ENCODE data around the gene CUL4A. TPM values are rescaled to one million over a fixed set of nuclear protein-coding genes. Genes with fewer than 3 reads are reported as not detected.

Gene CUL4A
- total RNA-seq, 2 experiments from 2014 or later, result 54.6 to 56.6 TPM

- CTCF ChIA-PET, result no interaction called here
- peaks cover 4% of the 10 kb centered on the region for H3K9me3 Mint-ChIP-seq
- peaks cover 0 to 10% of the 10 kb centered on the region in 2 experiments for H3K9me3 ChIP-seq (ENCODE audit: control insufficient read depth in 1 of 2, insufficient read depth in 1 of 2, low read length in 2 of 2)
- H3K4me1 ChIP-seq (ENCODE audit: insufficient read depth, low read length), result peaks cover 30% of the 10 kb centered on the region
- H3K36me3 Mint-ChIP-seq (ENCODE audit: low read depth), result peaks cover 29% of the 10 kb centered on the region
- H3K27me3 ChIP-seq (ENCODE audit: control insufficient read depth in 1 of 2, insufficient read depth in 2 of 2, low read length in 2 of 2), result no peaks in the 10 kb centered on the region
- intact Hi-C loops (cut with DNase I, micrococcal nuclease), result no loop called here
- no peak for TF ChIP-seq CTCF (IDR thresholded peaks at IDR 0.05)
- no peak for DNase-seq
- H3K27ac Mint-ChIP-seq, result no peak overlapping the region
- H3K27ac ChIP-seq (ENCODE audit: low read depth in 1 of 2, low read length in 2 of 2), result no peak overlapping the region
- no peak for ATAC-seq (ENCODE audit: poor library complexity)
- H3K4me1 Mint-ChIP-seq (ENCODE audit: low read depth), result peaks cover 28% of the 10 kb centered on the region
- H3K27me3 Mint-ChIP-seq, result no peaks in the 10 kb centered on the region
- peaks cover 27% of the 10 kb centered on the region for H3K36me3 ChIP-seq (ENCODE audit: insufficient read depth, low read length)
- H3K4me3 ChIP-seq (ENCODE audit: low read length), result no peak overlapping the region
- H3K4me3 Mint-ChIP-seq, result no peak overlapping the region
- POLR2A ChIA-PET, result no interaction called here
Observed at GRCh38 chr13:113167155-113167554, 42.3 kb upstream of the CUL4A start.

GRCh38 chr13:113167575-113167974, 41.8 kb upstream of the CUL4A start:
- ChIA-PET CTCF (no interaction called here), POLR2A (no interaction called here)
- H3K27me3 ChIP-seq (ENCODE audit: control insufficient read depth in 1 of 2, insufficient read depth in 2 of 2, low read length in 2 of 2), result no peaks in the 10 kb centered on the region
- ATAC-seq (ENCODE audit: poor library complexity) (no peak), DNase-seq (no peak)
- H3K4me3 ChIP-seq (ENCODE audit: low read length), result no peak overlapping the region
- TF ChIP-seq CTCF (IDR thresholded peaks at IDR 0.05), result no peak
- Mint-ChIP-seq H3K27me3 (no peaks in the 10 kb centered on the region), H3K27ac (no peak overlapping the region), H3K4me1 (ENCODE audit: low read depth) (peaks cover 28% of the 10 kb centered on the region), H3K4me3 (no peak overlapping the region), H3K36me3 (ENCODE audit: low read depth) (peaks cover 34% of the 10 kb centered on the region), H3K9me3 (peaks cover 4% of the 10 kb centered on the region)
- H3K9me3 ChIP-seq (ENCODE audit: control insufficient read depth in 1 of 2, insufficient read depth in 1 of 2, low read length in 2 of 2), result peaks cover 0 to 10% of the 10 kb centered on the region in 2 experiments
- intact Hi-C loops (cut with DNase I, micrococcal nuclease), result no loop called here
- H3K27ac ChIP-seq (ENCODE audit: low read depth in 1 of 2, low read length in 2 of 2), result no peak overlapping the region
- peaks cover 27% of the 10 kb centered on the region for H3K36me3 ChIP-seq (ENCODE audit: insufficient read depth, low read length)
- peaks cover 29% of the 10 kb centered on the region for H3K4me1 ChIP-seq (ENCODE audit: insufficient read depth, low read length)

- DNase-seq, result no peak
- H3K27ac Mint-ChIP-seq, result peak overlapping the region; percentile 20
- peaks cover 0 to 7% of the 10 kb centered on the region in 2 experiments for H3K9me3 ChIP-seq (ENCODE audit: control insufficient read depth in 1 of 2, insufficient read depth in 1 of 2, low read length in 2 of 2)
- H3K27me3 Mint-ChIP-seq, result no peaks in the 10 kb centered on the region
- peaks cover 4% of the 10 kb centered on the region for H3K9me3 Mint-ChIP-seq
- H3K4me3 Mint-ChIP-seq, result no peak overlapping the region
- ATAC-seq (ENCODE audit: poor library complexity), result no peak
- ChIA-PET CTCF (no interaction called here), POLR2A (interaction anchor here (1.2 kb wide), 1 partner anchor 12 kb away, joined by 4 read pairs; no protein-coding TSS in a partner anchor)
- intact Hi-C loops (cut with DNase I, micrococcal nuclease), result no loop called here
- H3K36me3 Mint-ChIP-seq (ENCODE audit: low read depth), result peaks cover 34% of the 10 kb centered on the region
- peaks cover 22% of the 10 kb centered on the region for H3K4me1 ChIP-seq (ENCODE audit: insufficient read depth, low read length)
- no peak overlapping the region for H3K4me3 ChIP-seq (ENCODE audit: low read length)
- H3K27me3 ChIP-seq (ENCODE audit: control insufficient read depth in 1 of 2, insufficient read depth in 2 of 2, low read length in 2 of 2), result no peaks in the 10 kb centered on the region
- no peak overlapping the region for H3K27ac ChIP-seq (ENCODE audit: low read depth in 1 of 2, low read length in 2 of 2)
- H3K36me3 ChIP-seq (ENCODE audit: insufficient read depth, low read length), result peaks cover 27% of the 10 kb centered on the region
- peaks cover 22% of the 10 kb centered on the region for H3K4me1 Mint-ChIP-seq (ENCODE audit: low read depth)
- TF ChIP-seq CTCF (IDR thresholded peaks at IDR 0.05), result no peak
Observed at GRCh38 chr13:113168211-113168610, 41.2 kb upstream of the CUL4A start.
